Activated CD4-positive, alpha-beta T cell treated with anti-CD3 and anti-CD28 coated beads, Interleukin-2, Interleukin-4, amounts not matched to agents 100 ng/mL and 50 ng/mL, durations not matched to agents 16 hours and 8 hours (primary cell): ENCODE results near the gene DCAF6.

ENCODE experiments used
- DNase-seq: peaks from one replicate; pipeline ENCODE4 v3.0.0-alpha.2; 2020; ENCODE audit warnings: low spot score

The DCAF6 gene

GRCh38 chr1:167957710-167958109 lies 21.2 kb downstream of the DCAF6 start:
- DNase-seq: no peak

DNA sequence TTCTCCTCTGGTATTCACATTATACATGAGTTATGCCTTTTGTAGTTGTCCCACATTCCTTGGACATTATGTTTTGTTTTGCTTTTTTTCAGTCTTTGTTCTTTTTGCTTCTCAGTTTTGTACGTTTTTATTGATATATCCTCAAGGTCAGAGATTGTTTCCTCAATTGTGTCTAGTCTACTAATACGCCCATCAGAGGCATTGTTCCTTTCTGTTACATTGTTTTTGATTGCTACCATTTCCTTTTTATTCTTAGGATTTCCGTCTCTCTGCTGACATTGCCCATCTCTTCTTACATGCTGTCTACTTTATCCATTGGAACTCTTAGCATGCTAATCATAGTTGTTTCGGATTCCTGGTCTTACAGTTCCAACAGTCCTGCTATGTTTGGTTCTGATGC lies 28.2 kb downstream of the DCAF6 start:
- DNase-seq: no peak

- DNase-seq: no peak
These were observed 29.6 kb downstream of the DCAF6 start for GRCh38 chr1:167966050-167966449.

- DNase-seq: no peak
These were observed 32.1 kb downstream of the DCAF6 start for GRCh38 chr1:167968569-167968968.

- no peak for DNase-seq
These were observed 37.3 kb downstream of the DCAF6 start for GRCh38 chr1:167973832-167974231.

DNA sequence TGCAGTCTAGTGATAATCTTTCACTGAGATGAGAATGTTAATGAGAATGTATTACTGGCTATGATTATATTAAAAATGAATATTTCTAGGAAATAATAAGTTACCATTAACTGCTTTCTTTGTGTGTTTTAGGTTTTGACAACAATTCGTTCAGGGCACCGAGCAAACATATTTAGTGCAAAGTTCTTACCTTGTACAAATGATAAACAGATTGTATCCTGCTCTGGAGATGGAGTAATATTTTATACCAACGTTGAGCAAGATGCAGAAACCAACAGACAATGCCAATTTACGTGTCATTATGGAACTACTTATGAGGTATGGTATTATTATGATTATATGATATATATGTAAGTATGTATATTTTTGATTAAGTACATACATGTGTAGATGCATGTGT lies 38.2 kb downstream of the DCAF6 start:
- no peak for DNase-seq

GRCh38 chr1:167977245-167977644 lies 40.8 kb downstream of the DCAF6 start:
- no peak for DNase-seq

GRCh38 chr1:167981933-167982332 lies 45.5 kb downstream of the DCAF6 start:
- no peak for DNase-seq

DNA sequence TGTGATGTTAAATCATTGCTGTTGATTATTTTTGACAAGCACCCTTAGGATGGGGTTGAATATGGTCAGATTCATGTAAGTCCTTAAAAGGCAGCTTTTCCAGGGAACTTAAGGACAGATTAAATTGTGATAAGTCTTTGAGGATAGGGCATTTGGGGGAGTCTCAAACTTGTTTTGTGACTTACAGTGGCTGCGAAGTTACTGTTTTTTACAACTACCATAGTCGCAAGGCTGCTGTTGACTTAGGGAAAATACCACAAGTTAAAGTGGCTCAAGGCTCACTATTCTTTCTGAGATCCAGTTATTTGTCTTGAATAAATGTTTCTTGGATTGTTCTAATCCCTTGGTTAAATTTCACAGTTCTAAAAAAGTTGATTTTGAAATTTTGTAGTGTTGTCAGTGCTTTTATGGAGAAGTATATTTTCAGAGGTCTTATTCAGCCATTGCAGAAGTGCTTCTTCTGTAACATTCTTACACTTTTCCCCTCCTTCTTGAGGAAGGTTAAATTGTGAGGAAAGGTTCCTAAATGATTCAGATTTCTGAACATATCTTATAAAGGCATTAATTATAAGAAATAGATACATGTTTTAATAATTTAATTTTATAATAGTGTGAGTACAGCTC lies 47.4 kb downstream of the DCAF6 start:
- no peak for DNase-seq

- no peak for DNase-seq
These were observed 48.5 kb downstream of the DCAF6 start for GRCh38 chr1:167984886-167985489.

GRCh38 chr1:167987174-167987573 lies 50.7 kb downstream of the DCAF6 start:
- DNase-seq: no peak

DNA sequence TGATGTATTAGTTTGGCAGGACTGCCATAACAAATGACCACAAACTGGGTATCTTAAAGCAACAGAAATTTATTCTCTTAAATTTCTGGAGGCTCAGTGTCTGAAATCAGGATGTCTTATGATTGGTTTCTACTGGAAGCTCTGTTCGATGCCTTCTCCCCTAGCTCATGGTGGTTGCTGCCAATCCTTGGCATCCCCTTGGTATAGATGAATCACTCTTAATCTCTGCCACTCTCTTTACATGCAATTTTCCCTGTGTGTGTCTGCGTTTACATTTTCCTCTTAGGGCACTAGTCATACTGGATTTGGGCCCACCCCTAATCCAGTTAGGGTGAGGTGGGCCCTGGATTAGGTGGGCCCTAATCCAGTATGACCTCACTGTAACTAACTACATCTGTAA lies 55.1 kb downstream of the DCAF6 start:
- no peak for DNase-seq

DNA sequence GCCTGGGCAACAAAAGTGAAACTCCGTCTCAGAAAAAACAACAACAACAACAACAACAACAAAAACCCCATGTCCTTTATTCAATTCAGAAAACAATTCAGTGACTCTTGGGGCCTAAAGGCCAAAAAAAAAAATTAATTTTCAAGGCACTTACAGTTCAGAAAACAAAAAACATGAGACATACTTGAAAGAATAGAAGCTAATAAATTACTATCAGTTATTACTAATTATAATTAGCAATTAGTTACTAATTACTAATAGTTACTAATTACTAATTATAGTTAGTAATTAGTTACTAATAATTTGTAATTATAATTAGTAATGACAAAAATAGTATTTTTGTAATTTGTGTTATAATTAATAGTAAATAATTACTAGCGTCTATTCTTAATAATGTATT lies 57.2 kb downstream of the DCAF6 start:
- DNase-seq: no peak

GRCh38 chr1:167994560-167994959 lies 58.1 kb downstream of the DCAF6 start:
- DNase-seq: no peak

- DNase-seq: no peak
These were observed 58.6 kb downstream of the DCAF6 start for GRCh38 chr1:167995038-167995437.

- no peak for DNase-seq
These were observed 59.8 kb downstream of the DCAF6 start for GRCh38 chr1:167996266-167996665.

GRCh38 chr1:167997037-167997575 lies 60.6 kb downstream of the DCAF6 start:
- DNase-seq: no peak

DNA sequence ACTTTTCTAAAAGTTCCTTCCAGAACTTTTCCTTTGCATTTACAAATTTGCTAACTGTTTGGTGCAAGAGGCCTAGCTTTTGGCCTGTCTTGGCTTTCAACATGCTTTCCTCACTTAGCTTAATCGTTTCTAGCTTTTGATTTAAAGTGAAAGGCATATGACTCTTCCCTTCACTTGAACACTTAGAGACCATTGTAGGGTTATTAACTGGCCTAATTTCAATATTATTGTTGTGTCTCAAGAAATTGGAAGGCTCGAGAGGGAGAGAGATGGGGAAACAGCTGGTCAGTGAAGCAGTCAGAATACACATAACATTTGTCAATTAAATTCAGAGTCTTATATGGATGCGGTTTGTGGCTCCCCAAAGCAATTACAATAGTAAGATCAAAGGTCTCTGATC lies 63.4 kb downstream of the DCAF6 start:
- no peak for DNase-seq

DNA sequence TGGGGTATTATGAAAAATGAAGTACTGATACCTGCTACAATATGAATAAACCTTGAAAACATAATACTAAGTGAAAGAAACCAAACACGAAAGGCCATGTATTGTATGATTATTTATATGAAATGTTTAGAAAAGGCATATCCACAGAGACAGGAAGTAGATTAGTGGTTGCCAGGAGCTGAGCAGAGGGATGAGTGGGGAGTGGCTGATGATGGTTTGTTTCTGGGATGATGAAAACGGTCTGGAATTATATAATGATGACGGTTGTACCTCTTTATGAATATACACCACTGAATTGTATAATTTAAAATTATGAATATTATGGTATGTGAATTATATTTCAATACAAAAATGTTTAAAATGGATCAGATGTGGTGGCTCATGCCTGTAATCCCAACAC lies 64.2 kb downstream of the DCAF6 start:
- DNase-seq: no peak

GRCh38 chr1:168001213-168001612 lies 64.7 kb downstream of the DCAF6 start:
- DNase-seq: no peak

DNA sequence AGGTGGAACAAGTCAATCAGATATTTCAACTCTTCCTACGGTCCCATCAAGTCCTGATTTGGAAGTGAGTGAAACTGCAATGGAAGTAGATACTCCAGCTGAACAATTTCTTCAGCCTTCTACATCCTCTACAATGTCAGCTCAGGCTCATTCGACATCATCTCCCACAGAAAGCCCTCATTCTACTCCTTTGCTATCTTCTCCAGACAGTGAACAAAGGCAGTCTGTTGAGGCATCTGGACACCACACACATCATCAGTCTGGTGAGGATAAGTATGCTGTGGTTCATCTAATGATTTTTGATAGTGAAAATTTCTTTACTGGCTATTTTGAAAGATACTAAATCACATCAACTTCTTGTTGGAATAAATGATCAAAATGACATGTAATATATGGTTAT lies 68.0 kb downstream of the DCAF6 start:
- DNase-seq: no peak

DNA sequence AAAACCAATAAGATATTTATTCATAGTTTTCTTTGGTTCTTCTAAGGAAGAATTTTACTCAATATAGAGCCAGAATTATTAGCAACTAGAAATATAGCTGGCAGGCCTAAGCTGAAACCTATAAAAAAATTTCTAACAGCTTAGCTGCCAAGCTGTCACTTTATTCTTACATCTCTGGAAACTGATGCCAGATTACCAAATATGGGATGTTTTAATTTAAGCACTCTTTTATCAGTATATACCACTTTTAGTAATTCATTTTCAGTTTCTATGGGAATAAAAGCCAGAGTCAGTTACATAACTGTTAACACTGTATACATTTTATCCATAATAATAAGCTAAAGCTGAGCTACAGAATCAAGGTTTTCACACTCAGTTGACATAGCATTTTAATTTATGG lies 69.0 kb downstream of the DCAF6 start:
- DNase-seq: no peak

GRCh38 chr1:168007691-168008090 lies 71.2 kb downstream of the DCAF6 start:
- no peak for DNase-seq

DNA sequence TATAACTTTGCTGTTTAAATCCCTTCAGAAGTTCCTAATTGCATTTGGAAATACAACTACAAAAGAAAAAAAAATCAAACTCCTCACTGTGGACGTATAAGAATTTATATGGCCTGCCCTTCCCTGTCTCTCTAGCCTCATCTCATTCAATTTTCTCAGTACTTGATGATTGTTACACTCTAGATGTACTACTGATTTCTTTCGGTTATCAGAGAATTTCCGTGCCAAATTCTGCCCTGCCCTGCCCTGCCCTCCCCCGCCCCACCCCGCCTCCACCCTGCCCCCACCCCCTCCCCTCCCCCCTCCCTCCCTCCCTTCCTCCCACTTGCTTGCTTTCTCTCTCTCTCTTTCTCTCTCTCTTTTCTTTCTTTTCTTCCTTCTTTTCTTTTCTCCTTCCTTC lies 72.1 kb downstream of the DCAF6 start:
- no peak for DNase-seq
